ENCODE measurements around the gene FAM200B. TPM values are rescaled to one million over a fixed set of nuclear protein-coding genes. Genes with fewer than 3 reads are reported as not detected.

The FAM200B gene
- total RNA-seq, 1 donor from 2014 or later, result 29.3 TPM

GRCh38 chr4:15707363-15707715 is 25.7 kb downstream of the FAM200B start:
- H3K4me3 ChIP-seq, result no peak overlapping the region
- DNase-seq (no peak), ATAC-seq (no peak)
- H3K9me3 ChIP-seq, result no peaks in the 10 kb centered on the region
- peaks cover 4% of the 10 kb centered on the region for H3K4me1 ChIP-seq
- H3K27me3 ChIP-seq, result no peaks in the 10 kb centered on the region
- H3K27ac ChIP-seq, result no peak overlapping the region
- no peak for TF ChIP-seq CTCF (IDR thresholded peaks at IDR 0.05)
- H3K36me3 ChIP-seq, result no peaks in the 10 kb centered on the region
- intact Hi-C loops (cut with DNase I), result no loop called here

GRCh38 chr4:15711762-15712161 is 30.1 kb downstream of the FAM200B start:
- DNase-seq, result no peak
- no peaks in the 10 kb centered on the region for H3K9me3 ChIP-seq
- H3K36me3 ChIP-seq, result no peaks in the 10 kb centered on the region
- H3K4me1 ChIP-seq, result no peaks in the 10 kb centered on the region
- ATAC-seq, result no peak
- TF ChIP-seq CTCF (IDR thresholded peaks at IDR 0.05), result no peak
- H3K27me3 ChIP-seq, result no peaks in the 10 kb centered on the region
- intact Hi-C loops (cut with DNase I), result no loop called here
- H3K4me3 ChIP-seq, result no peak overlapping the region
- H3K27ac ChIP-seq, result no peak overlapping the region

GRCh38 chr4:15712214-15712613 is 30.6 kb downstream of the FAM200B start:
- intact Hi-C loops (cut with DNase I), result no loop called here
- Histone ChIP-seq H3K36me3 (no peaks in the 10 kb centered on the region), H3K27ac (no peak overlapping the region), H3K4me3 (no peak overlapping the region), H3K4me1 (no peaks in the 10 kb centered on the region), H3K27me3 (no peaks in the 10 kb centered on the region), H3K9me3 (no peaks in the 10 kb centered on the region)
- DNase-seq, result no peak
- ATAC-seq, result no peak
- no peak for TF ChIP-seq CTCF (IDR thresholded peaks at IDR 0.05)

- Histone ChIP-seq H3K4me3 (no peak overlapping the region), H3K9me3 (no peaks in the 10 kb centered on the region), H3K27ac (no peak overlapping the region), H3K4me1 (peaks cover 10% of the 10 kb centered on the region), H3K27me3 (no peaks in the 10 kb centered on the region), H3K36me3 (no peaks in the 10 kb centered on the region)
- no peak for DNase-seq
- intact Hi-C loops (cut with DNase I), result no loop called here
- ATAC-seq, result no peak
- TF ChIP-seq CTCF (IDR thresholded peaks at IDR 0.05), result no peak
Observed at GRCh38 chr4:15714141-15714540, 32.5 kb downstream of the FAM200B start.

- peak; percentile 47 for ATAC-seq
- Histone ChIP-seq H3K27me3 (no peaks in the 10 kb centered on the region), H3K4me3 (no peak overlapping the region), H3K36me3 (no peaks in the 10 kb centered on the region), H3K27ac (no peak overlapping the region), H3K9me3 (no peaks in the 10 kb centered on the region), H3K4me1 (peaks cover 10% of the 10 kb centered on the region)
- no peak for DNase-seq
- intact Hi-C loops (cut with DNase I), result no loop called here
- TF ChIP-seq CTCF (IDR thresholded peaks at IDR 0.05), result no peak
Observed at GRCh38 chr4:15714646-15715435, 33.2 kb downstream of the FAM200B start.

- intact Hi-C loops (cut with DNase I), result no loop called here
- Histone ChIP-seq H3K4me1 (peaks cover 10% of the 10 kb centered on the region), H3K27me3 (no peaks in the 10 kb centered on the region), H3K27ac (no peak overlapping the region), H3K4me3 (no peak overlapping the region), H3K36me3 (no peaks in the 10 kb centered on the region), H3K9me3 (no peaks in the 10 kb centered on the region)
- no peak for DNase-seq
- ATAC-seq, result no peak
- TF ChIP-seq CTCF (IDR thresholded peaks at IDR 0.05), result no peak
Observed at GRCh38 chr4:15716115-15716514, 34.5 kb downstream of the FAM200B start.
